K562 (cell line): Measurements from ENCODE around the gene NAXE. TPM values are rescaled to one million over a fixed set of nuclear protein-coding genes. Genes with fewer than 3 reads are reported as not detected.

ENCODE experiments used
- FIP1L1 ChIP-seq: fragments of 200-400 bp; formaldehyde crosslinking; IDR thresholded peaks from 2 replicates; pipeline ENCODE4 v1.6.1; 2018; ENCODE audit warnings: mild to moderate bottlenecking, low read depth, low read length; ENCODE audit not compliant: poor library complexity, severe bottlenecking
- KLF13 ChIP-seq: fragments of 450-650 bp; IDR thresholded peaks from 2 replicates; pipeline ENCODE4 v1.6.1; 2016; ENCODE audit warnings: missing genetic modification characterization, low read depth, mild to moderate bottlenecking, missing compliant biosample characterization, moderate library complexity, borderline replicate concordance
- KLF6 ChIP-seq: fragments of 250-450 bp; sonication (Bioruptor Pico); IDR thresholded peaks from 2 replicates; pipeline ENCODE4 v1.4.0; 2020; ENCODE audit warnings: mild to moderate bottlenecking, moderate library complexity, borderline replicate concordance
- MNT ChIP-seq, 2 experiments: fragments of 450-650 bp; conservative IDR thresholded peaks; 2 replicates each; pipeline ENCODE4 v1.6.1; 2017; ENCODE audit warnings: mild to moderate bottlenecking in 2 of 2, moderate library complexity in 2 of 2
- NCOR1 ChIP-seq: fragments of 450-650 bp; IDR thresholded peaks from 2 replicates; pipeline ENCODE4 v1.6.1; 2016; ENCODE audit warnings: mild to moderate bottlenecking, moderate library complexity
- NFE2 ChIP-seq: IDR thresholded peaks from 2 replicates; pipeline ENCODE4 v1.6.1; 2014; ENCODE audit warnings: antibody characterized with exemption, low read depth
- PHF20 ChIP-seq: fragments of 450-650 bp; IDR thresholded peaks from 2 replicates; pipeline ENCODE4 v1.6.1; 2018; ENCODE audit not compliant: partially characterized antibody
- PHF8 ChIP-seq: fragments of 200-600 bp; sonication (generic); IDR thresholded peaks from 2 replicates; pipeline ENCODE4 v1.6.1; 2012; ENCODE audit warnings: mixed run types, mild to moderate bottlenecking, inconsistent platforms, low read length, moderate library complexity, borderline replicate concordance
- POLR2A ChIP-seq: fragments of 450-650 bp; conservative IDR thresholded peaks from 2 replicates; pipeline ENCODE4 v1.6.1; 2016
- SMAD4 ChIP-seq: fragments of 250-450 bp; sonication (Bioruptor Pico); conservative IDR thresholded peaks from 2 replicates; pipeline ENCODE4 v1.8.0; 2021; ENCODE audit warnings: inconsistent platforms, mild to moderate bottlenecking, moderate library complexity
- SNRNP70 ChIP-seq: fragments of 200-400 bp; formaldehyde crosslinking; optimal IDR thresholded peaks from 2 replicates; pipeline ENCODE3; 2017; ENCODE audit warnings: low read depth, low read length
- SP2 ChIP-seq: IDR thresholded peaks from 2 replicates; pipeline ENCODE4 v1.6.1; 2011; ENCODE audit warnings: mild to moderate bottlenecking, low read depth, low read length, moderate library complexity; ENCODE audit not compliant: poor library complexity, severe bottlenecking; ENCODE audit errors: extremely low read depth
- SRSF7 ChIP-seq: fragments of 200-400 bp; formaldehyde crosslinking; optimal IDR thresholded peaks from 2 replicates; pipeline ENCODE3; 2017; ENCODE audit warnings: mild to moderate bottlenecking, low read depth, low read length
- TBP ChIP-seq: optimal IDR thresholded peaks from 2 replicates; pipeline ENCODE3; 2011; ENCODE audit warnings: low read depth, low read length, improper control_type of control experiment
- TGIF2 ChIP-seq: sonication (generic); formaldehyde crosslinking; IDR thresholded peaks from 2 replicates; pipeline ENCODE4 v1.8.1; 2022; ENCODE audit warnings: mild to moderate bottlenecking, missing genetic modification reagents, moderate library complexity
- ZNF23 ChIP-seq: fragments of 250-450 bp; sonication (Bioruptor Pico); IDR thresholded peaks from 2 replicates; pipeline ENCODE4 v1.4.0; 2020; ENCODE audit warnings: mild to moderate bottlenecking
- ZNF384 ChIP-seq: IDR thresholded peaks from 2 replicates; pipeline ENCODE4 v1.6.1; 2012; ENCODE audit warnings: low read depth, low read length, improper control_type of control experiment
- ZNF77 ChIP-seq: fragments of 250-450 bp; sonication (Bioruptor Pico); IDR thresholded peaks from 2 replicates; pipeline ENCODE4 v1.5.0; 2020
- polyA plus RNA-seq, 8 experiments: library from polyadenylated mRNA; depleted of rRNA in 4 of 8; stranded (reverse) in 5 of 8; unstranded in 3 of 8; fragments of >200 nt; fragmentation: Nextera tagmentation in 2 of 8; fragmentation: Illumina TruSeq in 1 of 8; extraction: Ambion mirVana in 2 of 8; extraction: Trizol in 1 of 8; gene quantifications; 2 replicates each; pipeline versions ENCODE4 v1.2.1 to v1.2.3, GENCODE V29; 2011 to 2014; ENCODE audit warnings: inconsistent platforms in 1 of 8, missing spikeins in 1 of 8
- total RNA-seq, 7 experiments: library from RNA; depleted of rRNA in 6 of 7; stranded (reverse); fragments of >200 nt in 6 of 7; fragmentation: Illumina TruSeq in 2 of 7; extraction: Trizol in 2 of 7; gene quantifications; 2 replicates each; pipeline versions ENCODE4 v1.2.1 to v1.2.3, GENCODE V29; 2011 to 2021; ENCODE audit warnings: low replicate concordance in 1 of 7
- TF ChIP-seq, protein P1 (sequence below): fragments of 450-650 bp; formaldehyde crosslinking; IDR thresholded peaks from 2 replicates; pipeline ENCODE4 v1.4.0; 2020; ENCODE audit warnings: mild to moderate bottlenecking, moderate library complexity
- TF ChIP-seq, protein P2 (sequence below): conservative IDR thresholded peaks from 2 replicates; pipeline ENCODE4 v1.6.1; 2011; ENCODE audit warnings: low read depth, mild to moderate bottlenecking, low read length; ENCODE audit not compliant: control insufficient read depth
- TF ChIP-seq, protein P3 (sequence below): fragments of 250-450 bp; sonication (Bioruptor Pico); IDR thresholded peaks from 2 replicates; pipeline ENCODE4 v1.4.0; 2020; ENCODE audit warnings: mild to moderate bottlenecking

The NAXE gene
- total and polyA plus RNA-seq, 9 of the 15 experiments (the other 6 are each of a cell fraction or from before 2014, with no cell fraction given): 27.3 to 137 (median 90.0) TPM

- no peak for TF ChIP-seq ZNF23 (CRISPR knock-in tag)
- TF ChIP-seq TGIF2 (CRISPR knock-in tag): peak; percentile 45; the same call in 1 of the 2 replicates
- TF ChIP-seq PHF20: peak; percentile 35
- TF ChIP-seq TBP: no peak
- TF ChIP-seq ZNF384: no peak
- peak; percentile 82; the same call in 1 of the 2 replicates for TF ChIP-seq KLF13
- peak; percentile 84; the same call in 1 of the 2 replicates for TF ChIP-seq KLF6 (CRISPR knock-in tag)
- TF ChIP-seq, protein P1, sequence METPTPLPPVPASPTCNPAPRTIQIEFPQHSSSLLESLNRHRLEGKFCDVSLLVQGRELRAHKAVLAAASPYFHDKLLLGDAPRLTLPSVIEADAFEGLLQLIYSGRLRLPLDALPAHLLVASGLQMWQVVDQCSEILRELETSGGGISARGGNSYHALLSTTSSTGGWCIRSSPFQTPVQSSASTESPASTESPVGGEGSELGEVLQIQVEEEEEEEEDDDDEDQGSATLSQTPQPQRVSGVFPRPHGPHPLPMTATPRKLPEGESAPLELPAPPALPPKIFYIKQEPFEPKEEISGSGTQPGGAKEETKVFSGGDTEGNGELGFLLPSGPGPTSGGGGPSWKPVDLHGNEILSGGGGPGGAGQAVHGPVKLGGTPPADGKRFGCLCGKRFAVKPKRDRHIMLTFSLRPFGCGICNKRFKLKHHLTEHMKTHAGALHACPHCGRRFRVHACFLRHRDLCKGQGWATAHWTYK (CRISPR knock-in tag): no peak
- peak; percentile 73 for TF ChIP-seq FIP1L1
- peak; percentile 44; the same call in 1 of the 2 replicates for TF ChIP-seq SMAD4 (CRISPR knock-in tag)
- peak; percentile 71 for TF ChIP-seq POLR2A
- no peak for TF ChIP-seq SRSF7
- peak; percentile 74; the same call in 1 of the 2 replicates for TF ChIP-seq PHF8
- no peak for TF ChIP-seq NFE2
- TF ChIP-seq ZNF77 (CRISPR knock-in tag): no peak
- TF ChIP-seq NCOR1: no peak
- TF ChIP-seq SNRNP70: no peak
- TF ChIP-seq, protein P2, sequence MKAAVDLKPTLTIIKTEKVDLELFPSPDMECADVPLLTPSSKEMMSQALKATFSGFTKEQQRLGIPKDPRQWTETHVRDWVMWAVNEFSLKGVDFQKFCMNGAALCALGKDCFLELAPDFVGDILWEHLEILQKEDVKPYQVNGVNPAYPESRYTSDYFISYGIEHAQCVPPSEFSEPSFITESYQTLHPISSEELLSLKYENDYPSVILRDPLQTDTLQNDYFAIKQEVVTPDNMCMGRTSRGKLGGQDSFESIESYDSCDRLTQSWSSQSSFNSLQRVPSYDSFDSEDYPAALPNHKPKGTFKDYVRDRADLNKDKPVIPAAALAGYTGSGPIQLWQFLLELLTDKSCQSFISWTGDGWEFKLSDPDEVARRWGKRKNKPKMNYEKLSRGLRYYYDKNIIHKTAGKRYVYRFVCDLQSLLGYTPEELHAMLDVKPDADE: peak; percentile 97
- TF ChIP-seq MNT (conservative IDR thresholded peaks at IDR 0.05): peak; percentile 65 to 89
- TF ChIP-seq, protein P3, sequence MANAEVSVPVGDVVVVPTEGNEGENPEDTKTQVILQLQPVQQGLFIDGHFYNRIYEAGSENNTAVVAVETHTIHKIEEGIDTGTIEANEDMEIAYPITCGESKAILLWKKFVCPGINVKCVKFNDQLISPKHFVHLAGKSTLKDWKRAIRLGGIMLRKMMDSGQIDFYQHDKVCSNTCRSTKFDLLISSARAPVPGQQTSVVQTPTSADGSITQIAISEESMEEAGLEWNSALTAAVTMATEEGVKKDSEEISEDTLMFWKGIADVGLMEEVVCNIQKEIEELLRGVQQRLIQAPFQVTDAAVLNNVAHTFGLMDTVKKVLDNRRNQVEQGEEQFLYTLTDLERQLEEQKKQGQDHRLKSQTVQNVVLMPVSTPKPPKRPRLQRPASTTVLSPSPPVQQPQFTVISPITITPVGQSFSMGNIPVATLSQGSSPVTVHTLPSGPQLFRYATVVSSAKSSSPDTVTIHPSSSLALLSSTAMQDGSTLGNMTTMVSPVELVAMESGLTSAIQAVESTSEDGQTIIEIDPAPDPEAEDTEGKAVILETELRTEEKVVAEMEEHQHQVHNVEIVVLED (CRISPR knock-in tag): 0 out of 2 replicates have a peak, but pooled peaks have one; percentile 50
- no peak for TF ChIP-seq SP2
Observed at GRCh38 chr1:156571919-156572662, 19.5 kb upstream of the NAXE start, which contains the start of gene IQGAP3 (continued).
